Fibroblast of skin of abdomen (primary cell): Measurements from ENCODE around the gene RPP30.
"Not testable (repeated sequence)": the region's sequence is repeated elsewhere in the genome, so short reads cannot be mapped to it uniquely, and the experiment has no call there.

Experiments
- DNase-seq: peaks from one replicate; pipeline ENCODE4 v3.0.0-alpha.2; 2013

Gene RPP30

DNA sequence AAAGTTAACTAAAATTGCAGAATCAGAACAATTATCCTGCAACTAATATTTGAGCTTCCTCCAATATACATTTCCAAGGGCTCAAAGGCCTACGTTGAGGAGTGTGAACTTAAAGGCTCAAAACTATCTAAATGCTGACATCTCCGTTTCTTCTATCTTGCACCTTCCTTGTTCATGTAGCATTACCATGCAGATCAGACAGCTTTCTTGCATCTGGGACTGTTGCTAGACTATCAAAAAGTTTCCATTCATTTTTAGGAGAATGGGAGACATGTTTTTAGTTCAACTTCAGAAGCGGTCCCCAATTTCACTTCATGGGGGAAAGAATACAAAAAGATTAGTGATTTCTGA is 46.2 kb downstream of the RPP30 start:
- DNase-seq: no peak

DNA sequence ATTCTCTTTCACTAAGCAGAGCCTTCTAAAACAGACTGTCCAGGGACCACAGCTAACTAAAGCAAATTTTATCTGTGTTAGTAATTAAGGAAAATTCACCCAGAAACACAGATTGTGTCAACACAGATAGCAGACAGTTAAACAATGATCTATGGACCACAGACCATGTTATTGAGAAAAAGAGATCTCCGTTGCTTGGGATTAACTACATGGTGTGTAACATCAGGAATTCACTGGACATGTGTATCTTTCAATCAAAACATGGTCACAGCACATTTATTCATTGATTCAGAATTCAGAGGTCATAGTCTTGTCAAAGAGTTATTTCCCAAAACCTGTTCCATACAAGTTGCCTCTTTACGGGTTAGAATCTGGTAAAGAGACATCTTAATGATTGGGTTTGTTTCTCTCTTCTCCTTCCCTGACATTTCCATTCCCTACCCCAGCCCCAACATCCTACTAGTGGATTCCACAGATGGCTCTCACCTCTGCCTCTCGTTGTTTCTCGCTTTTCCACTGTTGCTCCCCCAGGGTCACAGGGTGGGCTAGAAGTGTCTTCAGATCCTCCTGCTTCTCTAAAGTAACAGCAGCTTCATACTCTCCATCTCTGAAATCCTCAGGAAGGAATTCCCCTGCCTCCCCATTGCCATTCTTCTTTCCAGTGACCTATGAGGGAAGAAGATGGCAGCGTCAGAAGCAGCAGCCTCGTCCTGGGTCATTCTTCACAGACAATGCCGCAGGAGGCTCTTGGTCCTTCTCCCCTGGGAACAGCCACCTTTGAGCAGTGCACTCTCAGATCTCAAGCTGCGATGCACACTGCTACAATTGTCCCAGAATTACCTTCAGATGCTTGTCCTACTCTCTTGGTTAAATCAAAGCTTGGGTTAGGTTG is 48.2 kb downstream of the RPP30 start:
- DNase-seq: no peak

DNA sequence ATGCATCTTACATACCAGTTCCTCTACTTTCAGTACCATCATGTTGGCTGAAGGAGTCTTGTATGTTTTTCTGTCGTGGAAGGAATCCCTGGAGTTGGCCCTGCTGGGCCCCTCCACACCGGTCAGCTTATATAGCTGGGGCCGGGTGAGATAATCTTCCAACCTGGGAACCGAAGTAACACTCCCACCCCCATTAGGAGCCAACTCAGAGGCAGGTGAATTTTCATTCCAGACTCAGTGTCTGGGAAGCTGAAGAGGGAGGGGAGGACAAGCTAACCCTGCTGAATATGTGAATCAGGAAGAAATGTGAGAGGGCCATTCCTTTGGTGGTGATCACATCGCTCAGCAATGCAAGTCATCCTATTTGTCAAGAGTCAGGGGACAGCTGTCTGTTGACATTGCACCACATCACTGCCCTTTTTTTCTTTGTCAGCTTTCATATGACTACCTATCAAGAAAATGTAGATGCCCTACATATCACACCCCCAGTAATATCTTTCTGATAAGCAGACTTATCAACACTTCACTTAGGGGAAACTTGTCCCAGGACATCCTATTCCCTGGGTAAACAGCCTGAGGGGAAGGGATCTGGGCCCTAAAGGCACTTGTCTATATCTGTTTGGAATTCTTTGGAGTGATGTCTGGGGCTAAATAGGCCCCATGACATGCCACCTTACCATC is 49.4 kb downstream of the RPP30 start, which contains the start of gene ANKRD1:
Gene ANKRD1 (minus strand): TSS at position 102 of the 681 bp plus-strand sequence. CDS start 60 bp downstream, at position 42.
- DNase-seq: peak; percentile 90

- DNase-seq: no peak
Observed at GRCh38 chr10:90921906-90922305, 50.1 kb downstream of the RPP30 start.

- no peak for DNase-seq
Observed at GRCh38 chr10:90923111-90923731, 51.4 kb downstream of the RPP30 start.

DNA sequence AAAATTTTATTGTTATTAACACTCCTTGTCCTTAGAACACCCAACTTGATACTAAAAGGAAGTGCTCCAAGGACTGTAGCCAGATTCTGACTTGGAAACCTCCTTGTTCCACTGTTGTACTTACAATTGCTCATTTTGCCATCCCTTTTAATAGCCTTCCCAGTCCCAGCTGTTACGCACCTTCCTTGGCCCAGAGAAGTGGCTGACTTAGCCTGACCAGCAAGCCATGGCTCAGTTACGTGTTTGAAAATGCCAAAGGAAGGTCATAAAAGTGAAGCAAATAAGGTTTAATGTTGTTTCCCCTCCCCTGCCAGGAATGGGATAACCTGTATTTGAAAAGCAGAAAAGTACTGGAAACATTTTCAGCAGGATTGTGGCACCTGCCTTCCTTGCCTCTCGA is 52.8 kb downstream of the RPP30 start:
- DNase-seq: no peak

DNA sequence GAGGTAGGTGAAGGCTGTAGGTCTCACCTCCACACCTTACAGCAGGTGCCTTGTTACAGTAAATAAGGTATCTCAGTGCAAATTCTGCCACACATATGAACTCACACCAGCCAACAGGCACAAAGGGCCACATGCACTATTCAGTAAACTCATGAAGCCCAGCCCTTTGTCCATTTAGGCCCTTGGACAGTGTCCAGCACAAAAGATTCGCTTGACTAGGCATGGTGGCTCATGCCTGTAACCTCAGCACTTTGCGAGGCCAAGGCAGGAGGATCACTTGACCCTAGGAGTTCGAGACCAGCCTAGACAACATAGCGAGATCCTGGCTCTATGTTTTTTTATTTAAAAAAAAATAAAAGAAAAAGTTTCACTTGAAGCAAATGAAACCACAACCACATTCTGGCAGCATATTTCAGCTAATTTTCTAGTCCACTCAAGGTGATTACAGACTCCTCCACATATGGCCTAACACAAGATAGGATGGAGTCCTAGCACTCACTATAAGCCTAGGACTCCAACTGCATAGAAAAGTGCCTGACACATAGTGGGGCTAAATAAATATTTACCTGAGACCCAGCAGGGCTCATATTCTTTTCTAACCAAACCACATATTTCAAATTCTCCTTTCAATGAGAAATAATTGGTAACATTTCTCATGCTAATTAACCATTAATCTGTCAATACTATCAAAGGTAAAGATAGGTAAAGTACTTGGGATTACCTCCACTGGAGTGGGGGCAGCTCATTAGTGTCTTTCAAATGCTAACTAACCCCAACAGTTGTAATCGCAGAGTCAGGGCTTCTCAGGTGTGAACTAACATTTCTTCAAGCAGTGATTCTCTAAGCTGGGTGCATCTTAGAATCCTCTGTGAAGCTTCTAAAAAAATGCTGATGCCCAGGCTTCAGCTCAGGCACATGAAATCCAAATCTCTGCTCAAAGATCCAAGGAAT is 53.6 kb downstream of the RPP30 start:
- DNase-seq: no peak

- no peak for DNase-seq
Observed at GRCh38 chr10:90927293-90927692, 55.5 kb downstream of the RPP30 start.

- no peak for DNase-seq
Observed at GRCh38 chr10:90929179-90929578, 57.4 kb downstream of the RPP30 start.

GRCh38 chr10:90930070-90930837 is 58.5 kb downstream of the RPP30 start:
- peak; percentile 88 for DNase-seq

- DNase-seq: peak; percentile 97
Observed at GRCh38 chr10:90930971-90931871, 59.4 kb downstream of the RPP30 start.

- DNase-seq: no peak
Observed at GRCh38 chr10:90935581-90936275, 64.0 kb downstream of the RPP30 start.

GRCh38 chr10:90936276-90936659 is 64.5 kb downstream of the RPP30 start:
- no peak for DNase-seq

DNA sequence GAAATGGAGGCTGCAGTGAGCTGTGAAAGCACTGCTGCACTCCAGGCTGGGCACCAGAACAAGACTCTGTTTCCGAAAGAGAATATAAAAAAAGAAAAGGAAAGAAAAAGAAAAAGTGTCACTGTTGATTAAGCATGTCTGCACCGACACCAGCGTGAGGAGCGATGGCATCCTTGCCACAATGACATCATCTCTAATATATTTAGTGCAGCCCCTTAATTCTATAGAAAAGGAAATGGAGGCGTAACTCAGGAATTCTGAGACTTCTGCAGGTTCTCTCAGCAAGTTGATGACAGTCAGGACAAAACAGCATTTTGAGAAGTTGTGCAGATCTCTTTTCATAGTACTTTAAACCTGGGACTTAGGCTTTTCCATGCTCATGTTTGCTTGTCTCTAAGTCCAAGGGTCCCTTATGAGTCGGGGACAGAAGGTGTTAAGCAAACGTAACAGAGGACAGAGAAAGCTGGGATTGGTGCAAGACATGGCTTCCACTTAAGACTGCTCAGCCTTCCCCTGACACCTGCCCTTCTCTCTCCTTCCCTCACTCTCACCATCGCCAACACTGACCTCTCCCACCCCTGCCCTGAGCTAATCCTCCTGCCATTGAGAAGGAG is 66.0 kb downstream of the RPP30 start:
- peak; percentile 57 for DNase-seq

- DNase-seq: no peak
Observed at GRCh38 chr10:90939116-90939515, 67.3 kb downstream of the RPP30 start.

DNA sequence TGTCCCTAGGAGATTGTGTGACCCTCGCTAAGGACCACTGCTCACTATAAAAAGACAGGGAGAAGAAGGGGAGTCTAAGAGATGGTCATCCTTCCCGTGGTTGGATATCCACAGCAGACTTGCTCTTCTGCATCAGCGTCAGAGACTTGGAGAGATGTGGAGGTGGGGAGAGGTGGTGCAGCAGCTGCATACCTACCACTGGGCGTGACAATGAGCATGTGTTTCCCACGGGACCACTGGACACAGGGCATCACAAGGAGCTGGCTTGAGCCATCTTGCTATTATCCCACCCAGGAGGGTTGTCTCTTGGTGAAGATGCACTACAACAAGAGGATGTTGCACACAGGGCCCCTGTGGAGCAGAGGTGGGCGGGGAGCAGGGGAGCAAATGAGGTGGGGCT is 67.9 kb downstream of the RPP30 start:
- no peak for DNase-seq

DNA sequence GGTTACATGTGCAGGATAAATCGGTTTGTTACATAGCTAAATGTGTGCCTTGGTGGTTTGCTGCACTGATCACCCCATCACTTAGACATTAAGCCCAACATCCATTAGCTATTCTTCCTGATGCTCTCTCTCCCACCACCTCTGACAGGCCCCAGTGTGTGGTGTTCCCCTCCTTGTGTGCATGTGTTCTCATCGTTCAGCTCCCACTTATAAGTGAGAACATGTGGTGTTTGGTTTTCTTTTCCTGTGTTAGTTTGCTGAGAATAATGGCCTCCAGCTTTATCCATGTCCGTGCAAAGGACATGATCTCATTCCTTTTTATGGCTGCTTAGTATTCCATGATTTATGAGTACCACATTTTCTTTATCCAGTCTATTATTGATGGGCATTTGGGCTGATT is 71.2 kb downstream of the RPP30 start:
- not testable (repeated sequence) for DNase-seq

- no peak for DNase-seq
Observed at GRCh38 chr10:90944749-90945148, 73.0 kb downstream of the RPP30 start.

DNA sequence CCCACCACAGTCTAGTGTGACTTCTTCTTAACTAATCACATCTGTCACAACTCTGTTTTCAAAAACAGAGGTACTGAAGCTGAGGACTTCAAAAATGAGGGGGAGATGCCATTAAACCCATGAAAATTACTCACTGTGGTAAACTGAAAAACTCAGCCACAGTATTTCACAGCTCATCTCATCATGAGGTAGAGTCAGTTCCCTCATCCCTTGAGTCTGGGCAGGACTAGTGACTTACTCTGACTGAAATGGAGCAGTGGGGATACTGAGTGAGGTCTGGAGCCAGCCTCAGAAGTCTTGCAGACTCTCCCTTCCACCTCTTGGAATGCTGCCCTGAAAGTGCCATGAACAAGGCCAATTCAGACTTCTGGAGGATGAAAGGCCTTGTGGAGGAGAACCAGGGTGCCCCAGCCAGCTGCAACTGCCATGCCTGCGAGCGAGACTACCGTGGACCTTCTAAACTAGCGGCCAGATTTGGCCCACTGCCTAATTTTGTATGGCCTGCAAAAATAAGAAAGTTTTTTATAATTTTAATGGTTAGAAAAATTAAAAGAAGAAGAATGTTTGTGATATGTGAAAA is 73.8 kb downstream of the RPP30 start:
- peak; percentile 36 for DNase-seq
